HG03280 (cell line): ENCODE results near the gene ULK2.

Experiments
- ATAC-seq: cut with Tn5 transposase; IDR thresholded peaks from one replicate; pipeline ENCODE4 v1.9.1; 2021; ENCODE audit warnings: mild to moderate bottlenecking, moderate library complexity; ENCODE audit not compliant: unreplicated experiment

The ULK2 gene

DNA sequence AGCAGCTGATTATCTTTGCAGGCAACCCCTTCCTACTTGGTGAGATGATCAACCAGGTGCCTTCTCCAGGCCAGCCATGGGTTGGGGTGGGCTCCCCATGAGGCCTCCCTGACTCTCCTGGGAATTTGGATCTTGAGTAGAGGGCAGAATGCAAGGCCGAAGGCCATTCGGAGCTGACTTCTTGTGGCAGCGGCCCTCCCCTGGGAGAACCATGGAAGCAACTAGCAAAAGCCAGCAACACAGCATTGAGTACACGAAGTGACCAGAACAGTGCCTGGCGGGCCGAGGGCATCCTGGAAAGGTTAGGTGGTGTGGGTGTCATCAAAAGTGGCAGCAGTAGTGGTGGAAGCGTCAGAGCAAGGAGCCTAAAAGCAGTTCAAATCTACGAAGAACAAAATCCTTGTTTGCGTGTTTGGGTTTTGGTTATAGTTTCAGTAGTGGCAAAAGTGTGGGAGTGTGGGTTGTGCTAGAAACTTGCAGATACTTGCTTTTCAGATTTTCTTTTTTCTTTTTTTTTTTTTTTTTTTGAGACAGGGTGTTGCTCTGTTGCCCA is 117.6 kb downstream of the ULK2 start:
- no peak for ATAC-seq

DNA sequence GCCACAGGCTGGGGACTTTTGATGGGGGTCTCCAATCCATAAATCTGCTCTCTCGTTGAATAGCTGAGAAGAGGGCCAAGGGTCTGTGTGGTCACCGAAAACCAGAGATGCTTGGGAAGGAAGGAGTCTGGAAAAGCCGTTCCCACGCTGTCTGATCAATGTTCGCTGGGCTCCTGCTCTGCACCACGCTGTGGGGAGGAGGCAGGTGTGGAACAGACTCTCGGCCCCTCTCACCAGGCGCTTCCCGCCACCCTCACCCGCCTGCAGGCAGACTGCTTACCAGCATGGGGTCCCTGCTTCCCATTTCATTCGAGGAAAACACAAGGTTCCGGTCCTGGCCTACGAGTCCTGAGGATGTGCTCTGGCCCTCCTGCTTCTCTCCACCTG is 118.9 kb downstream of the ULK2 start:
- no peak for ATAC-seq

DNA sequence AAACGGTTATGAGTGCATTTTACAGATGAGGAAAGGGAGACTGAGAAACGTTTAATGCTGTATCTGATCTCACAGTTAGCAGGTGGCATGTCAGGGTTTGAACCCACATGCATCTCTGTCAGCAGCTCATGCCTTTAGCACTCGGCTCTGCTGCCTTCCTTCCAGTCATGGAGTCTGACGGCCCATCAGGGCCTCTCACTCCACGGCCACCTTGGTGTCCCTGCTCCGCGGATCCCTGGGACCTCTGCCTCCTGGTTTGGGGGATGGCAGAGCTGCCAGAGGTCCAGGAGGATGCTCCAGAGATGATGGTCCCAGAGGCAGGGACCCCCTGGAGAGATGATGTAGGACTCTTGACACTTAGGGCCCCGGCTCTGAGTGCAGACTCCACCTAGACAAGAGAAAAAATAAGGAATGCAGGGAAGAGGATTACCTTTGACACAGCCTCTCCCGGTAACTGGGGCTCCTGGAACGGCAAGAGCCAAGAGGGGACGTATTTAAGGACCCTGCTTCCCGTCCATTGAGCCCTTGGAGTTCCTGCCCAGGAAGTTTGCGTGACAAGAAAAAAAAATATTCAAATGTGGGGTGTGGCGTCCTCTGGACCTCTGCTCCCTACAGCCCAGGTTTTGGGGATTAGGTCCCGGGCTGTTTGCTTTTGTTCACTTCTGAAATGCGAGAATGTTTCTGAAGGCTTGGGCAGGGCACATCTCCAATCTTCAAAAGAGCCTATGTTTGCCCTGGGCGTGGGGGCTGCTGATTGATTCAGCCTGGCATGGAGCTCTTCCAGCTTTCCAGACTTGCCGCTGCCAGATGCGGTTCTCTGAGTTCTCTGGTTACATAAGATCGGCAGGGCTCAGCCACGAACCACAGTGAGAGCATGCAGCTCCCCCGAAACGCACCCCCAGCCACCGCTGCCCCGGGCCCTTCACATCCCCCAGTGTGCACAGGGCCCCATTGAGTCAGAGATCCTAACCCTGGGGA is 119.6 kb downstream of the ULK2 start, which contains the start of gene ALDH3A1:
Gene ALDH3A1, minus strand, starts transcription at position 470 of the 978 bp plus-strand sequence. CDS start 3,169 bp downstream, outside the sequence.
- no peak for ATAC-seq

DNA sequence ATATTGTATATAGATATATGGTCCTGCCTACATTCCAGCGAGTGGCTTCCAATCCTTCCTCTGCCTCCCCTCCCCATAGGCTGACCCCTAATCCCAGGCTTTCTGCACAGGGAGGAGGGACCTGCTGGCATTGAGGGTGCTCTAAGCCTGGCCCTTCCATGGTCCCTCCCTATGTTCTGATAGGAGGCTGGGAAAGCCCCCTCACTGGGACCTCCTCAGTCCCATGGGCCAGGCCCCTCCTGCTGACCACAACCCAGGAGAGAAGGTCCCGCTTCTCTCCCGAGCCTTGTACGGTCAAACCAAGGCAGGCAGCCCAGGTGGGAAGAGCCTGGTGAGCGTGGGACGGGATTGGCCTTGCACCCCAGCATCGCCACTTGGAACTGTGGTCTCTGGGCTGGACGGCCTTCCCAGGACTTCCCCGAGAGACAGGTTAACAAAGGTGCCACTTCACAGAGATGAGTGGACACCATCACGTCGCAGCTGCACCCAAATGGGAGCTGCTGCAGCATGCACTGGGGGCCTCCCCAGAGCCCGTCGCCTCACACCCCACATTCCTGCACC is 120.5 kb downstream of the ULK2 start:
- ATAC-seq: no peak

DNA sequence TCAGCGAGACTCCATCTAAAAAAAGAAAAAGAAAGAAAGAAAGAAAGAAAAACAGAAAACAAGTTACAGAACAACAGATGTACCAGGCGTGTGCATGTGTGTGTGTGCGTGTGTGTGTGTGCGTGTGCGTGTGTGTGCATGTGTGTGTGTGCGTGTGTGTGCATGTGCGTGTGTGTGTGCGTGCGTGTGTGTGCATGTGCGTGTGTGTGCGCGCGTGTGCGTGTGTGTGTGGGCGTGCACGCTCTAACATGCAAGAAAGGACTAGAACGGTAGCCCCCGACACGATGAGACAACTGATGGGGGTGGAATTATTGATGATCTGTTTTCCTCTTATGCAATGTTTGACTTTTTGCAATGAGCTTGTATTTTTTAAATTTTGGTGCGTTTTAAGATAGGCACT is 121.2 kb downstream of the ULK2 start:
- ATAC-seq: no peak

DNA sequence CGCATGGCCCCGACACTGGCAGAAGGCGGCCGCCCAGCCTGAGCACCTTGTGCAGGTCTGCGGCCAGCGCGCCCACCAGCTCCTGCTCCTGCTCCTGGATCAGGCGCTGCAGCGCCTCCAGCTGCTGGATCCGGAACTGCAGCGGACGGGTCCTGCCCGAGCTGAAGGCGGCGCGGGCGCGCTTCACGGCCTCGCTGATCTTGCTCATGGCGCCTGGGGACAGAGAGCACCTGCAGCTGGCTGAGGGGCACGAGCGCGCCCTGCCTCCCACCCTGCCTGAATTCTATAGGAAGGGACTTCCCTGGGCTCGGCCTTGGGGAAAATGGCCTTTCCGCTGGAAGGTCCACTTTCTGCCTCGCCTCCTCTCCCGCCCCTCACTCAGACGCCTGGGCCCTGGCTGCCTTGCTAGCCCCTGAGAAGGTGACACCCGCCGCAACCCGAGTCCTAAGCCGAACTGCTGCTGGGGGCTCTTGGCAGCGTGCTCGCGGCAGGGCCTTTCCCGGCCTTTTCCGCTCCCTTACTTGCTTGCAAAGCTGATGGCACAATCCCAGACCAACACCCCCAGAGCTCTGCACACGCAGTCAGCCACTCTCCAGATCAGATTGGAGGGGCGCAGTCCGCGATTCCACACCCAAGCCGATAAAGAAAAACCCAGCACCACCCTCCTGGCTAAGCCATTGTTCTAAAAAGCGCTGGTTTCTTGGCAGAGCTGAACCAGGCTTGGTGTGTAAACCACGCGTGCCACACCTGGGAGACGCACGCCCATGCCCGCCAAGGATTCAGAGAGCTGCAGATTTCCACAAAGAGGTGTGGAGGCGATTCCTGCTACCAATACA is 122.6 kb downstream of the ULK2 start:
- ATAC-seq: peak; percentile 61

DNA sequence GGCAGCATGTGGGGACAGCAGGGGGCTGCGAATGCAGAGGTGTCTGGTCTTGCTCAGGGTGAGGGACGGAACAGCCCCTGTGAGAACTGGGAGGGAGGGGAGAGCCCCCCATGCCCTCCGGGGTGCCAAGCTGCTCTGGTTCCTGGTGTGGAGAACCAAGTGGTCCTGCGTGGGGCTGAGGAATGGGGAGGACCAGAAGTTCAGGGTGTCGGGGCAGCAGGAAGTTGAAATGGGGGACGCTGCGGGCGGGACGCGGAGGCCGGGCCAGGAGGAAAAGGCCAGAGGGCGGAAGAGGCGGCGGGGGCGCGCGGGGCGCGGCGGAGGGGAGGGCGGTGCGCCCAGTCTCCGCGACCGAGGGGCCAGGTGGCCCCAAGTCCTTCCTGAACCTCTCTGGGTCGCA is 123.2 kb downstream of the ULK2 start:
- ATAC-seq: peak; percentile 13

DNA sequence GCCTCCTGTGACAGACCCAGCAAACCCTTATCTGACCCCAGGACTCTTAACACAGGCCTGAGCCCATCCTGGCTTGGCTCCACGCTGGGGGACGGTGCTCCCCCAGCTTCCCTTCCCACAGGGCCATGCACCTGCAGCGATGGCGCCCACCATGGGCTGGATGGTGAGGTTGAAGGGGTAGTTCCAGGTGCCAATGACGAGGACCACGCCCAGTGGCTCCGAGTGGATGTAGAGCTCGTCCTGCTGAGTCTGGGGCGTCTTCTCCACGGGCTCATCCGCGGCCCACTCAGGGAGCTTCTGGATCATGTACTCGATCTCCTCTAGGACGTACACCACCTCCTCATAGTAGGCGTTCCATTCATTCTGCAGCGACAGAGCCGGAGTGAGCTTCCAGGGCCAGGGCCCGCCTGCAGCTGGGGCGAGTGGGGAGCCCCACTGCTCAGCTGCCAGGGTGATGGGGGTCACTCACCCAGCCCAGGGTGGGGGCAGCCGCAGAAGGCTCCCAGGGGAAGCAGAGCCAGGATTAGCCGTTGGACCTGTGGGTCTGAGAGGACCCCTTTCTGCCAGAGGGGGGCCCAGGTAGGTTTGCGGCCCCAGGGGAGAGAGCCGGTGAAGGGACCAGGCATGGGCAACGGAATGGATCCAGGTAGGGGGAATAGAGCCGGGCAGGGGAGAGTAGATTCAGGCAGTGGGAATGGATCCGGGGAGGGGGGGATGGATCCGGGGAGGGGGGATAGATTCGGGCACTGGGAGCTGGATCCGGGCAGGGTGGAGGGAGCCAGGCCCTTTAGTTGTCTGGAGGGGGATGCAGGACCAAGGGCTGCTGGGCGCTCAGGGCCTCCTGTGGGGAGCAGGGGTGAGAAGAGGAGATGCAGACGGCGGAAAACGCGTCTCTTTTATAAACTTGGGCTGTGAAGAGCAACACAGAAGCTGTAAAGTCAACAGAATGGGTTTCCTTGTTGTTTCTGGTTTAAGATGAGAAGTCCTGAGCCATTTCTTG is 124.3 kb downstream of the ULK2 start:
- no peak for ATAC-seq

DNA sequence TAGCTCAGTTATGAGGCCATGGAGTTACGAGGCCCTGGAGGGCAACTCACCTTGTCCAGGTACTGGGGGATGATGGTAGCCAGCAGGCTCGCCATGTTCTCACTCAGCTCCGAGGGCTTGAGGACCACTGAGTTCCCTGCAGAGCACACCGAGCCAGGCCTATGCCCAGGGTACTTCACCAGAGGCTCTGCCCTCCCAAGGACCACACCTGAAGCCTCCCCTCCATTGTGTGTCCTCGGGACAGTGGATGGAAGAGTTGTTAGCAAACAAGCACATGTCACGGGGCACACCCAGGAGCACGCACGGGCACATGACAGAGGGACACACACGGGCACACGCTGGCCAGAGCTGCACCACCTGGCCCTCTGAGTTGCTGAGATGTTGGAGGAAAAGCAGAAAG is 125.2 kb downstream of the ULK2 start:
- ATAC-seq: no peak

DNA sequence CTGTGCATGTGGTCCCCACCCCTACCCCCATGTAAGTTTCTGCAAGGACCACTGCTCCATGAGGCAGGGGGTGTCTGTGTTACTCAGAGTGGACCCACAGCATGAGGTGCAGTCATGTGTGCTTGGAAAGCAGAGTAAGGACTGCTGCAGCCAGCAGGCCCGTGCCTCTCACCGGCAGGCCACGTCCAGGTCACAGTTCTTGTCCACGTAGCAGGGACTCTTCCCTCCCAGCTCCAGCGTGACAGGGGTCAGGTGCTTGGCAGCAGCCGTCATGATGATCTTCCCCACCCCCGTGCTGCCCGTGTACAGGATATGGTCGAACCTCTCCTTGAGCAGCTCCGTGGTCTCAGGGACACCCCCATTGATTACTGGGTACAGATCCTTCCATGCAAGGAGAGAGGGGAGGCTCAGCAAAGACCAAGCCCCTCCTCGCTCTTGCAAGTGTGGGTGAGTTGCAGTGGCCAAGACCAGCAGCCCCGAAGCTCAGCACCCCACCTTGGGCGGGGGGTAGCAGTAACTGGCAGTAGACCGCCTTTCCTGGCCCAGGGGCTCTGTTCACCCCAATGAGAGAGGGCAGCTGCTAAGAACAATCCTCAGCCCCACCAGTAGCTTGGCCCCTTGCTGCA is 125.8 kb downstream of the ULK2 start:
- no peak for ATAC-seq

DNA sequence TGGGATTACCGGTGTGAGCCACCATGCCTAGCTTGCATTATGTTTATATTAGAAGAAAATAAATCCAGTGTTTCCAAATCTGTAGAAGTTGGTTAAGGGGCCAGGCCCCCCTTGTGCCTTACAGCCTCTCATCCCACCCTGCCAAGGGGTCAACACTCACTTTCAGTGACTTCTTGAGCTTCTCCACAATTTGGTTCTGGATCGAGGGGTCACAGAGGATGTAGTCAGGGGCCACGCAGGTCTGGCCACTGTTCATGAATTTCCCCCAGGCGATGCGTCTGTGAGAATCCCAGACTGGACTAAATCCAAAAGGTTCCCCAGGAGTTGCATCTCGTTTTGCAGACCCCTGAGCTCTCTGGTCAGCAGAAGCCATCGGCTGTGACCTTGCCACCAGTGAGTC is 126.8 kb downstream of the ULK2 start:
- ATAC-seq: no peak

DNA sequence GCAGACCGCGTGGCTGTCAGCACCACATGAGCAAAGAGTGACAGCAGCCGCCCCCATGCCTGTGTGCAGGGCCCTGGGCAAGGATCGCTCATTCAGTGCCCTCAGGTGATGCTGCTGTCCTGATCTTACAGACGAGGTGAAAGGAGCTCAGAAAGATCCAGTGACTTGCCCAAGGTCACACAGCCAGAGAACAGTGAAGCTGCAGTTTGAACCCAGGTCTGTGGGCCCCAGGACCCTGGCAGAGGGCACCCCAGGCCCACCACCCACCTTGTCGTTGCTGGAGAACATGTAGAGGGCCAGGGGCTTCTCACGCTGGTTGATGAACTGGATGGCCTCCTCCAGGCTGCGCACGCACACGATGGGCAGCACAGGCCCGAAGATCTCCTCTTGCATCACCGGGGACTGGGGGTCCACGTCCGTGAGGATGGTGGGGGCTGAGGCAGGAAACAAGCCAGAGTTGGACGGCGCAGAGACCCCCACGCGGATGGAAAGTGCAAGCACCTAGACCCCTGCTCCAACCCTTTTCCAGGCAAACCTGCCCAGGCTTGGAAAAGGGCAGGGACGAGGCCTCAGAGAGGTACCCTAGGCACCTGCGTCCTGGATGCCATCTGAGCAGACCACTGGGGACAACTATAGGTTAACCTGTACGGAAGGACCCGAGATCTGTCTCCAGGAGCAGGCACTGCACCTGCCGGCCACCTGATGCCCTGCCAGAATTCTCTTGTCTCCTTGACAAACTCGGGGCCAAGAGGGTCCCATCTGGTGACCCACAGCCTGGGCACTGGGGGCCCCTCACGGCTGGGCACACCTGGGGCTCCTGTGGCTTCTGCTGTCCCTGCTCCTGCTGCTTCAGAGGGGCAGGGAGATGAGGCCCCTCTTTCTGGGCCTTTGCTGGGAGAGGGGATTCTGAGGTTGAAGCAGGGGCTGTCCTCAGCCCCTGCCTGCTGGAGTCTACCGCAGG is 128.2 kb downstream of the ULK2 start:
- no peak for ATAC-seq

DNA sequence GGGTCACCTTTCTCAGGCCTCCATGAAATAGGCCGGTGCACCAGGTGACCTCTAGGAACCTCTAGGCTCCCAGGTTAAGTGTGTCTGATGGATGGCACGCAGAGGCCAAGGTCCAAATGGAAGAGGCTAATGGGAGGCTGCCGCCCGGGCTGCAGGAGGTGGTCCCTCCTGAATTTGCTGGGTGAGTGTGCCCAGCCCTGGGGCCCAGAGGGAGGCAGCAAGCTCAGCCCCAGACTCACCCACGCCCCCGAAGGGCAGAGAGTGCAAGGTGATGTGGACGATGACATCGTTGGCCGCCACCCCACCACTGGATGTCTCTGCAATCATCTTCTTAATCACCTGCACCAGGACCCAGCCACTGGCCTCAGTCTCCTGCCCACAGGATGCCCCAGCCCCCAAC is 129.0 kb downstream of the ULK2 start:
- no peak for ATAC-seq

DNA sequence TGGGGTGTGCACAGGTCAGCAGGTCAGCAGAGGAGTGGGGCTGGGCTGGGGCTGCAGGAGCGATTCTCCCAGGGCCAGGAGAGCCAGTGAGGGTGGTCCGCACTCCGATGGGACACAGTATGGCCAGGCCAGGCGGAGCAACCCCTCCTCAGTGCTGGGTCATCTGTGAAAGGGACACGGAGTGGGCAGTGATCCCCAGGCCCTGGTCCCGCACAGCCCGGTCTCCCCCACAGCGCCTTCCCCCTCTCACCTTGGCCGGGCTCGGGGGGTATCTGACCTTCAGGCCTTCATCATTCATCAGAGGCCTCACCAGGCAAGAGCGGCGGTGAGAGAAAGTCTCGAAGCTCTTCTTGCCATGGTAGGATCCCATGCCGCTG is 129.7 kb downstream of the ULK2 start:
- ATAC-seq: no peak

DNA sequence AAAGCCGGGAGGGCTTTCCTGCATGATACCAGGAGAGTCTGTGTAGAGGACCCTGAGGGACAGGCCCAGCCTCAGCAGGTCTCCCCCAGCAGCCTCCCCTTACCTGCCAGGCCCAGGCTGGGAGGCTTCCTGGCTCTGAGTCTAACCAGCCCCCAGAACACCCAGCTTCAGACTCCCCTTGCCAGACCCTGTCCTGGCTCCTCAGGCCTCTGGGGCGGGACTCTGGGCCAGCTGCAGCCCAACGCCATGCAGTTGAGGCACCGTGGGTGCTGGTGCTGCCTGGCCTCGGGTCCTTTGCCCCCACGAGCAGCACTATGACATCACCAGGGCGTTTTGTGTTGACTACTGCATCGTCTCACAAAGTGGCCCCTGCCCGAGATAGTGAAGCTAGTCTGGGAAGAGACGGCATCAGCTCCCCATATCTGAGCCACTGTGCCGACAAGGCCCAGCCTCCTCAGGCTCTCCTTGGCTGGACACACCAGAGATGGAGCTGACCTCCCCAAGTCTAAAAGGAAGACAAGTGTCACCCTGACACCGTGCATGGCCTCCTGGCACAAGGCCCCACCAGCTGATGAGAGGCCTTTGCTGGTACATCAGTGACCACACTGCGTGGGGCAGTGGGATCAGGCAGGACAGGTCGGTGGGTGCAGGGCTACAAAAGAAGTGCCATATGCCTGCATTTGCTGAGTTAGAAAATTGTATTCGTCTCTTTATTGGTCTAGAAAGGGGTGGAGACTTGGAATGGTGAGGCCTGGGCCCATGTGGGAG is 130.2 kb downstream of the ULK2 start:
- no peak for ATAC-seq

DNA sequence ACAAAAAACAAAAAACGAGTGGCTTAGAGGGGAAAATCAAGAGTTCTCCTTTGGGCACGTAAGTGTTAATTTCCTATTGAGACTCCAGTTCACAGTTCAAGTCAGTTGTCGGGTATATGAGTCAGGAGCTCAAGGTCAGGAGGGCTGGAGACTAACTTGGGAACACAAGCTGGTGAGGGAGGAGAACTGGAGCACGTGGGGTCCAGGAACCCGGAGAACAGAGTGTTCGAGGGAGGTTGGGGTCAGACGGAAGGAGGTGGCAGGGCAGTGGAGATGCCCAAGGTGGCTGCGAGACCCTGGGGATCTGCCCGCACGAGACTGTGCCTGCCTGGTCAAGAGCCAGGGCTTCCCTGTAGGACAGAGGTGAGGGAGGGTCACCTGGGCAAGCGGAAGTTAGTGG is 131.7 kb downstream of the ULK2 start:
- no peak for ATAC-seq

DNA sequence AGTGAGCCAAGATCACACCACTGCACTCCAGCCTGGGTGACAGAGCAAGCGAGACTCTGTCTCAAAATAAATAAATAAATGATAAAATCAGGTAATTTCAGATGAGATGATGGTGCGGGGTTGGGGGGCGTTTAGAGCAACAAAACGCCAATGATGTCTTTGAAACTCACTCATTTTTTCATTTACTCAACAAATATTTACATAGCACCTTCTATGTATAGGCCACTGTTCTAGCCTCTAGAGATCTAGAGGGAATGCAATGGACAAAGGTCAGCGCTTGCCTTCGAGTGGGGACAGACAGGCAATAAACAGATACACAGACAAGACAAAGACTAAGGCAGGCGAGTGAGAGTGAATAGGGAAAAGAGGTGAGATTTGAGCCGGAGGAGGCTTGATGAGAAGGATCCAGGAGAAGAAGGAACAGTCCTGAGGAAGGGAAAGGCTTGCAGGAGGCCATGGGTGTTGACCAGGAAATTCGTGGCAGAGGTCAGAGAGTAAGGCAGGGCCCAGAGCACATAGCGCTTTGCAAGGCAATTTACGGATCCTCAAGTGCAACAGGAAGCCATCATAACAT is 133.7 kb downstream of the ULK2 start:
- no peak for ATAC-seq
